NT2/D1 (cell line): Measurements from ENCODE around the gene PPT1.

ENCODE experiments used
- SUZ12 ChIP-seq: IDR thresholded peaks from 2 replicates; pipeline ENCODE4 v1.6.1; 2011; ENCODE audit not compliant: insufficient read length, insufficient read depth; ENCODE audit errors: extremely low read depth
- ZNF274 ChIP-seq: IDR thresholded peaks from 2 replicates; pipeline ENCODE4 v1.6.1; 2011; ENCODE audit warnings: mild to moderate bottlenecking, low read depth, low read length

DNA sequence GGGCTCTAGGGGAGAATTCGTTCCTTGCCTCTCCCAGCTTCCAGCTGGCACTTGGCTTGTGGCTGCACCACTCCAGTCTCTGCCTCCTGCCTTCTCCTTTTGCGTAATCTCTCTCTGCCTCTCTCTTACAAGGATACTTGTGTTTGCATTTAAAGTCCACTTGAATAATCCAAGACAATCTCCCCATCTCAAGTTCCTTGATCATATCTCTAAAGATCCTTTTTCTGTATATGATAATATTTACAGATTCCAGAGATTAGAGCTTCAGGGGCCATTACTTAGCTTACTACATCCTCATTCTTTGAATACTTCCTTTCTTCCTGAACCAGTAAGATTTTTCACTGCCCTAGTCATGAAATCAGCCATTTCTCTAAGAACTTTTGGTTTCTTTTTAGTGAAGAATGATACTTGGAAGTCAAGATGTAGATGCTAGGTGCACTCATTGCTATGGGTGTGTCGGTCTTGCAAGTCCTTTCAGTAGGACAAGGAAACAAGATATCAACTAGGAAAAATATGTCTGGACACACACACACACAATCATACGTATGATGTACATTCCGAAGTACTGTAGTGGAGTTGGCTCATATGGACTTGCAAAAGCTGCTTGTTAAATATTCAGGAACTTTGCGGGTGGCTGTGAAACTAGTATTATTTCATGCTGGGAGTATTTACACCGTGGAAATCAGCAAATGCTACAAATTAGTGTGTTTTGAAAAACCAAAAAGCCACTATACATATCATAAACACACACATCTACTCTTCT, 43.3 kb upstream of the PPT1 start:
- no peak for TF ChIP-seq SUZ12
- TF ChIP-seq ZNF274: no peak
